ENCODE data around the gene RD3L. TPM values are rescaled to one million over a fixed set of nuclear protein-coding genes. Genes with fewer than 3 reads are reported as not detected.

Gene RD3L
- total and polyA plus RNA-seq, 2 of the 13 experiments (the other 11 are each of a cell fraction or from before 2014, with no cell fraction given) = not detected

DNA sequence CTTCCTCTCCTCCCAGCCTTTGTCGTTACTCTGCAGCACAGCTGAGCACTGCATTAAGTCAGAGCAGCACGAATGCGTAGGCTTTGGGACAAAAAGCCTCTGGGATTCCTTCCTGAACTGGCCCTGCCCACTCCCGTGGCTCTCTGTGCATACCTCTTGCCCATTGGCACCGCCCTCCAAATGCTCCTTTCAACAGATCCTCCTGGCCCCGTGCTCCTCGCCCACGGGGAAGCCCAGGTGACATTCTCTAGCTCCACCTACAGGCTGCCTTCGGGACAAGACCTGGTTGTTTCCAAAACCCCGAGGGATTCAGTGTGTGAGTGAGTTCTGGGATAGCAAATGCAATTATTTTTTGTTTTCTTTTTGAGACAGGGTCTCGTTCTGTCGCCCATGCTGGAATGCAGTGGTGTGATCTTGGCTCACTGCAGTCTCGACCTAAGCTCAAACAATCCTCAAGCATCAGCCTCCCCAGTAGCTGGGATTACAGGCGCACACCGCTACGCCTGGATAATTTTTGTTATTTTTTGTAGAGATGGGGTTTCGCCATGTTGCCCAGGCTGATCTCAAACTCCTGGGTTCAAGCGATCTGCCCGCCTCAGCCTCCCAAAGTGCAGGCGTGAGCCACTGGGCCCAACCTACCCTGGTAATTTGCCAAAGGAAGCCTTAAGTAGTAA lies 31.9 kb downstream of the RD3L start (continued):
- TF ChIP-seq, protein P1, sequence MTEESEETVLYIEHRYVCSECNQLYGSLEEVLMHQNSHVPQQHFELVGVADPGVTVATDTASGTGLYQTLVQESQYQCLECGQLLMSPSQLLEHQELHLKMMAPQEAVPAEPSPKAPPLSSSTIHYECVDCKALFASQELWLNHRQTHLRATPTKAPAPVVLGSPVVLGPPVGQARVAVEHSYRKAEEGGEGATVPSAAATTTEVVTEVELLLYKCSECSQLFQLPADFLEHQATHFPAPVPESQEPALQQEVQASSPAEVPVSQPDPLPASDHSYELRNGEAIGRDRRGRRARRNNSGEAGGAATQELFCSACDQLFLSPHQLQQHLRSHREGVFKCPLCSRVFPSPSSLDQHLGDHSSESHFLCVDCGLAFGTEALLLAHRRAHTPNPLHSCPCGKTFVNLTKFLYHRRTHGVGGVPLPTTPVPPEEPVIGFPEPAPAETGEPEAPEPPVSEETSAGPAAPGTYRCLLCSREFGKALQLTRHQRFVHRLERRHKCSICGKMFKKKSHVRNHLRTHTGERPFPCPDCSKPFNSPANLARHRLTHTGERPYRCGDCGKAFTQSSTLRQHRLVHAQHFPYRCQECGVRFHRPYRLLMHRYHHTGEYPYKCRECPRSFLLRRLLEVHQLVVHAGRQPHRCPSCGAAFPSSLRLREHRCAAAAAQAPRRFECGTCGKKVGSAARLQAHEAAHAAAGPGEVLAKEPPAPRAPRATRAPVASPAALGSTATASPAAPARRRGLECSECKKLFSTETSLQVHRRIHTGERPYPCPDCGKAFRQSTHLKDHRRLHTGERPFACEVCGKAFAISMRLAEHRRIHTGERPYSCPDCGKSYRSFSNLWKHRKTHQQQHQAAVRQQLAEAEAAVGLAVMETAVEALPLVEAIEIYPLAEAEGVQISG (CRISPR knock-in tag; IDR thresholded peaks at IDR 0.05) = peak; percentile 51
- TF ChIP-seq PAX8 (CRISPR knock-in tag; IDR thresholded peaks at IDR 0.05; ENCODE audit: borderline replicate concordance) (no peak), THAP11 (CRISPR knock-in tag; IDR thresholded peaks at IDR 0.05) (no peak), DPF2 (CRISPR knock-in tag; IDR thresholded peaks at IDR 0.05; ENCODE audit: borderline replicate concordance, low read depth) (no peak), ZNF556 (CRISPR knock-in tag; IDR thresholded peaks at IDR 0.05; ENCODE audit: borderline replicate concordance) (no peak), ZNF501 (CRISPR knock-in tag; IDR thresholded peaks at IDR 0.05) (0 out of 2 replicates have a peak, but pooled peaks have one; percentile 24), NFRKB (IDR thresholded peaks at IDR 0.05) (no peak), PRPF4 (IDR thresholded peaks at IDR 0.05; ENCODE audit: low read depth, low read length, poor library complexity, severe bottlenecking) (no peak), SP4 (CRISPR knock-in tag; IDR thresholded peaks at IDR 0.05) (no peak), MEIS2 (CRISPR knock-in tag; IDR thresholded peaks at IDR 0.05) (no peak), ZBTB8A (CRISPR knock-in tag; IDR thresholded peaks at IDR 0.05; ENCODE audit: borderline replicate concordance, low read depth) (no peak), TCF7 (IDR thresholded peaks at IDR 0.05; ENCODE audit: low read depth) (no peak)
- TF ChIP-seq, protein P2, sequence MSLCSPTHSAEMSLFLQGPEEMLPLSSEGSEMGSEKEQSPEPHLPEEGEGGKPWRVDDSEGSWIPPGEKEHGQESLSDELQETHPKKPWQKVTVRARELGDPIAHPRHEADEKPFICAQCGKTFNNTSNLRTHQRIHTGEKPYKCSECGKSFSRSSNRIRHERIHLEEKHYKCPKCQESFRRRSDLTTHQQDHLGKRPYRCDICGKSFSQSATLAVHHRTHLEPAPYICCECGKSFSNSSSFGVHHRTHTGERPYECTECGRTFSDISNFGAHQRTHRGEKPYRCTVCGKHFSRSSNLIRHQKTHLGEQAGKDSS (CRISPR knock-in tag; IDR thresholded peaks at IDR 0.05; ENCODE audit: borderline replicate concordance, low read depth) = peak; percentile 86
- TF ChIP-seq, protein P3, sequence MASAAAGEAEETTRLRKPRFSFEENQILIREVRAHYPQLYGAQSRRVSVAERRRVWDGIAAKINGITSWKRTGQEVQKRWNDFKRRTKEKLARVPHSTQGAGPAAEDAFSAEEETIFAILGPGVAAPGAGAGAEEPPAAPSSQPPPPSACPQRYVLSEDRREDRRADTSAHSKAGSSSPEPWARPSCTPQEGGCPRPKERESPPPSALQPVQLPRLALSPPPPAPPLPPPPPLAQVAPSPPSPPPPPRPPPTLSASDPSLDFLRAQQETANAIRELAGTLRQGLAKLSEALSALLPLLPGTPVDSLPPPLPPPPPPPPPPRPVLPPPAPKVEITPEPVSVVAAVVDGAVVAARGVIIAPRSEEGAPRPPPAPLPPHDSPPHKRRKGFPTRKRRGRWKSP (CRISPR knock-in tag; IDR thresholded peaks at IDR 0.05) = no peak
- TF ChIP-seq, protein P4, sequence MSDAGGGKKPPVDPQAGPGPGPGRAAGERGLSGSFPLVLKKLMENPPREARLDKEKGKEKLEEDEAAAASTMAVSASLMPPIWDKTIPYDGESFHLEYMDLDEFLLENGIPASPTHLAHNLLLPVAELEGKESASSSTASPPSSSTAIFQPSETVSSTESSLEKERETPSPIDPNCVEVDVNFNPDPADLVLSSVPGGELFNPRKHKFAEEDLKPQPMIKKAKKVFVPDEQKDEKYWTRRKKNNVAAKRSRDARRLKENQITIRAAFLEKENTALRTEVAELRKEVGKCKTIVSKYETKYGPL (CRISPR knock-in tag; IDR thresholded peaks at IDR 0.05) = no peak
- TF ChIP-seq, protein P5, sequence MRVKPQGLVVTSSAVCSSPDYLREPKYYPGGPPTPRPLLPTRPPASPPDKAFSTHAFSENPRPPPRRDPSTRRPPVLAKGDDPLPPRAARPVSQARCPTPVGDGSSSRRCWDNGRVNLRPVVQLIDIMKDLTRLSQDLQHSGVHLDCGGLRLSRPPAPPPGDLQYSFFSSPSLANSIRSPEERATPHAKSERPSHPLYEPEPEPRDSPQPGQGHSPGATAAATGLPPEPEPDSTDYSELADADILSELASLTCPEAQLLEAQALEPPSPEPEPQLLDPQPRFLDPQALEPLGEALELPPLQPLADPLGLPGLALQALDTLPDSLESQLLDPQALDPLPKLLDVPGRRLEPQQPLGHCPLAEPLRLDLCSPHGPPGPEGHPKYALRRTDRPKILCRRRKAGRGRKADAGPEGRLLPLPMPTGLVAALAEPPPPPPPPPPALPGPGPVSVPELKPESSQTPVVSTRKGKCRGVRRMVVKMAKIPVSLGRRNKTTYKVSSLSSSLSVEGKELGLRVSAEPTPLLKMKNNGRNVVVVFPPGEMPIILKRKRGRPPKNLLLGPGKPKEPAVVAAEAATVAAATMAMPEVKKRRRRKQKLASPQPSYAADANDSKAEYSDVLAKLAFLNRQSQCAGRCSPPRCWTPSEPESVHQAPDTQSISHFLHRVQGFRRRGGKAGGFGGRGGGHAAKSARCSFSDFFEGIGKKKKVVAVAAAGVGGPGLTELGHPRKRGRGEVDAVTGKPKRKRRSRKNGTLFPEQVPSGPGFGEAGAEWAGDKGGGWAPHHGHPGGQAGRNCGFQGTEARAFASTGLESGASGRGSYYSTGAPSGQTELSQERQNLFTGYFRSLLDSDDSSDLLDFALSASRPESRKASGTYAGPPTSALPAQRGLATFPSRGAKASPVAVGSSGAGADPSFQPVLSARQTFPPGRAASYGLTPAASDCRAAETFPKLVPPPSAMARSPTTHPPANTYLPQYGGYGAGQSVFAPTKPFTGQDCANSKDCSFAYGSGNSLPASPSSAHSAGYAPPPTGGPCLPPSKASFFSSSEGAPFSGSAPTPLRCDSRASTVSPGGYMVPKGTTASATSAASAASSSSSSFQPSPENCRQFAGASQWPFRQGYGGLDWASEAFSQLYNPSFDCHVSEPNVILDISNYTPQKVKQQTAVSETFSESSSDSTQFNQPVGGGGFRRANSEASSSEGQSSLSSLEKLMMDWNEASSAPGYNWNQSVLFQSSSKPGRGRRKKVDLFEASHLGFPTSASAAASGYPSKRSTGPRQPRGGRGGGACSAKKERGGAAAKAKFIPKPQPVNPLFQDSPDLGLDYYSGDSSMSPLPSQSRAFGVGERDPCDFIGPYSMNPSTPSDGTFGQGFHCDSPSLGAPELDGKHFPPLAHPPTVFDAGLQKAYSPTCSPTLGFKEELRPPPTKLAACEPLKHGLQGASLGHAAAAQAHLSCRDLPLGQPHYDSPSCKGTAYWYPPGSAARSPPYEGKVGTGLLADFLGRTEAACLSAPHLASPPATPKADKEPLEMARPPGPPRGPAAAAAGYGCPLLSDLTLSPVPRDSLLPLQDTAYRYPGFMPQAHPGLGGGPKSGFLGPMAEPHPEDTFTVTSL (CRISPR knock-in tag; IDR thresholded peaks at IDR 0.05; ENCODE audit: borderline replicate concordance) = no peak
